OCI-LY3 (cell line): ENCODE measurements around the gene STAT6.

Source experiments
- H2AFZ ChIP-seq: fragments of 200-600, 300-600 bp; shearing (Covaris generic); 2 replicates; pipeline ENCODE4 v1.6.0; 2014; ENCODE audit warnings: antibody characterized with exemption, low read depth, low read length
- H3K27ac ChIP-seq: fragments of 200-600, 300-600 bp; sonication (generic); 2 replicates; pipeline ENCODE4 v1.5.1; 2014; ENCODE audit warnings: mild to moderate bottlenecking, low read length, moderate library complexity, mixed read lengths
- H3K27me3 ChIP-seq: fragments of 200-600, 300-600 bp; sonication (generic); 2 replicates; pipeline ENCODE4 v1.6.1; 2014; ENCODE audit warnings: low read depth, low read length, mixed read lengths
- H3K36me3 ChIP-seq: fragments of 200-600, 300-600 bp; sonication (generic); replicated peaks from 2 replicates; pipeline ENCODE3; 2014; ENCODE audit warnings: low read depth, low read length, mixed read lengths
- H3K4me1 ChIP-seq: fragments of 300-600, 200-600 bp; sonication (generic); 2 replicates; pipeline ENCODE4 v1.6.1; 2014; ENCODE audit warnings: low read length, mixed read lengths
- H3K4me2 ChIP-seq: fragments of 200-600, 300-600 bp; sonication (generic); 2 replicates; pipeline ENCODE4 v1.6.1; 2014; ENCODE audit warnings: low read length, mixed read lengths
- H3K4me3 ChIP-seq: fragments of 300-600, 200-600 bp; sonication (generic); 2 replicates; pipeline ENCODE4 v1.5.1; 2014; ENCODE audit warnings: antibody characterized with exemption, mild to moderate bottlenecking, low read length, moderate library complexity
- H3K79me2 ChIP-seq: fragments of 300-600, 200-600 bp; shearing (Covaris generic); 2 replicates; pipeline ENCODE4 v1.6.1; 2014; ENCODE audit warnings: mild to moderate bottlenecking, low read length, mixed read lengths
- H3K9ac ChIP-seq: fragments of 300-600, 200-600 bp; shearing (Covaris generic); 2 replicates; pipeline ENCODE4 v1.6.0; 2014; ENCODE audit warnings: mild to moderate bottlenecking, low read length, moderate library complexity
- H3K9me3 ChIP-seq: fragments of 200-600, 300-600 bp; shearing (Covaris generic); 2 replicates; pipeline ENCODE4 v1.6.1; 2014; ENCODE audit warnings: low read length, mixed read lengths; ENCODE audit not compliant: insufficient read depth
- H4K20me1 ChIP-seq: fragments of 200-600, 300-600 bp; sonication (generic); 2 replicates; pipeline ENCODE4 v1.6.1; 2016; ENCODE audit warnings: low read length, mixed read lengths; ENCODE audit not compliant: insufficient read depth
- EZH2phosphoT487 ChIP-seq: fragments of 200-600 bp; shearing (Covaris generic); IDR thresholded peaks from 2 replicates; pipeline ENCODE4 v1.6.1; 2018; ENCODE audit warnings: antibody characterized with exemption, mixed run types, low read depth
- TF ChIP-seq, protein P1 (sequence below): fragments of 200-600, 300-600 bp; sonication (generic); IDR thresholded peaks from 2 replicates; pipeline ENCODE4 v1.5.1; 2014; ENCODE audit warnings: antibody characterized with exemption, low read length, low read depth

The STAT6 gene

DNA sequence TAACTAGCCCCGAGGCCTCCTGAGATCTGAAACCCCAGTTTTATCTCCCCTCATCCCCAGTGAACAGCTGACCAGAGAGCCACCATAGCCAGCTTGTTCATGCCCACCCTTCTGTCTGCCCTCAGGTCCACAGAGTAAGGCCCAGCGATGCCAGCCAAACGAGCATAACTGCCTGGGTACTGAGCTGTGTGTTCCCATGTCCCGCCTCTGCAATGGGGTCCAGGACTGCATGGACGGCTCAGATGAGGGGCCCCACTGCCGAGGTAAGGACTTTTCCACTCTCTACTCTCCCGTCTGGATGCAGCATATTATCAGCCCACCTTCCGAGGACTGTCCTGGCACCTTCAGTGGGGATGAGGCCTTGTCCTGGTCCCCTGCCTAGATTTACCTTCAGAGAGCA, 30.1 kb upstream of the STAT6 start:
- Histone ChIP-seq H3K9ac (no peak overlapping the region), H3K9me3 (no peaks in the 10 kb centered on the region), H4K20me1 (no peaks in the 10 kb centered on the region), H3K4me1 (no peaks in the 10 kb centered on the region), H2AFZ (no peak overlapping the region), H3K4me2 (no peak overlapping the region), H3K36me3 (no peaks in the 10 kb centered on the region), H3K79me2 (no peaks in the 10 kb centered on the region), H3K27ac (no peak overlapping the region), H3K4me3 (no peak overlapping the region), H3K27me3 (0 out of 2 replicates have a peak, but pooled peaks cover 3% of the 10 kb centered on the region)
- TF ChIP-seq, protein P1, sequence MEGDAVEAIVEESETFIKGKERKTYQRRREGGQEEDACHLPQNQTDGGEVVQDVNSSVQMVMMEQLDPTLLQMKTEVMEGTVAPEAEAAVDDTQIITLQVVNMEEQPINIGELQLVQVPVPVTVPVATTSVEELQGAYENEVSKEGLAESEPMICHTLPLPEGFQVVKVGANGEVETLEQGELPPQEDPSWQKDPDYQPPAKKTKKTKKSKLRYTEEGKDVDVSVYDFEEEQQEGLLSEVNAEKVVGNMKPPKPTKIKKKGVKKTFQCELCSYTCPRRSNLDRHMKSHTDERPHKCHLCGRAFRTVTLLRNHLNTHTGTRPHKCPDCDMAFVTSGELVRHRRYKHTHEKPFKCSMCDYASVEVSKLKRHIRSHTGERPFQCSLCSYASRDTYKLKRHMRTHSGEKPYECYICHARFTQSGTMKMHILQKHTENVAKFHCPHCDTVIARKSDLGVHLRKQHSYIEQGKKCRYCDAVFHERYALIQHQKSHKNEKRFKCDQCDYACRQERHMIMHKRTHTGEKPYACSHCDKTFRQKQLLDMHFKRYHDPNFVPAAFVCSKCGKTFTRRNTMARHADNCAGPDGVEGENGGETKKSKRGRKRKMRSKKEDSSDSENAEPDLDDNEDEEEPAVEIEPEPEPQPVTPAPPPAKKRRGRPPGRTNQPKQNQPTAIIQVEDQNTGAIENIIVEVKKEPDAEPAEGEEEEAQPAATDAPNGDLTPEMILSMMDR, result no peak
- no peak for TF ChIP-seq EZH2phosphoT487

DNA sequence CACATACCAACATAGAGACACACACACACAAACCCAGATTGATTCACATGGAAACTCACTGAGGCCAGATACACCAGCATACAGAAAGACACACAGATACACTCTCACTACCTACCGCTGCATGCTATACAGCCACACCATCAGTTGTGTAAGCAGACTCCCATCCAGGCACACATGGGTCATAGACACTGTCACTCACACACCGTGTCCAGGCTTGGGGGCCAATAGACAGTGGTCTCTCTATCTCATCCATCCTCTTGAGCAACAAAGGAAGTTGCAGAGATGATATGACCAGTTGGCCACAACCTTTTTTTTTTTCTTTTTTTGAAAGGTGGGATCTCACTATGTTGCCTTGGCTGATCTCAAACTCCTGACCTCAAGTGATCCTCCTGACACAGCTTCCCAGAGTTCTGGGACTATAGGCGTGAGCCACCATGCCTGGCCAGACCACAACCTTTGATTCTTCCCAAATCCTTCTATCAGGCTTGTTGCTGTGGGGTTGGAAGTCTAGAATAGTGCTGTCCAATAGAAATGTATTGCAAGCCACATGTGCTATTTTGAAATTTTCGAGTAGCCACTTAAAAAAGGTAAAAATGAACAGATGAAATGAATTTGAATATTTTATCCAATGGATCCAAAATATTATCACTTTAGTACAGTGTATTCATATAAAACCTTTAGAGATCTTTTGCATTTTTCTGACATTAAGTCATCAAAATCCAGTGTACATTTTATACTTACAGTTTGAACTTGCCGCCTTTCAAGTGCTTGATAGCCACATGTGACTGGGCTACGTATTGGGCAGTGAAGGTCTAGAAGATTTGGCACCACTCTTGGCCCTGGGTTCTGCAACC, 28.9 kb upstream of the STAT6 start:
- no peaks in the 10 kb centered on the region for H4K20me1 ChIP-seq
- TF ChIP-seq, protein P1, result no peak
- H3K36me3 ChIP-seq, result no peaks in the 10 kb centered on the region
- H3K4me3 ChIP-seq, result no peak overlapping the region
- H2AFZ ChIP-seq, result no peak overlapping the region
- H3K4me1 ChIP-seq, result no peaks in the 10 kb centered on the region
- no peaks in the 10 kb centered on the region for H3K9me3 ChIP-seq
- 0 out of 2 replicates have a peak, but pooled peaks cover 3% of the 10 kb centered on the region for H3K27me3 ChIP-seq
- H3K9ac ChIP-seq, result no peak overlapping the region
- H3K4me2 ChIP-seq, result no peak overlapping the region
- H3K79me2 ChIP-seq, result no peaks in the 10 kb centered on the region
- H3K27ac ChIP-seq, result no peak overlapping the region

DNA sequence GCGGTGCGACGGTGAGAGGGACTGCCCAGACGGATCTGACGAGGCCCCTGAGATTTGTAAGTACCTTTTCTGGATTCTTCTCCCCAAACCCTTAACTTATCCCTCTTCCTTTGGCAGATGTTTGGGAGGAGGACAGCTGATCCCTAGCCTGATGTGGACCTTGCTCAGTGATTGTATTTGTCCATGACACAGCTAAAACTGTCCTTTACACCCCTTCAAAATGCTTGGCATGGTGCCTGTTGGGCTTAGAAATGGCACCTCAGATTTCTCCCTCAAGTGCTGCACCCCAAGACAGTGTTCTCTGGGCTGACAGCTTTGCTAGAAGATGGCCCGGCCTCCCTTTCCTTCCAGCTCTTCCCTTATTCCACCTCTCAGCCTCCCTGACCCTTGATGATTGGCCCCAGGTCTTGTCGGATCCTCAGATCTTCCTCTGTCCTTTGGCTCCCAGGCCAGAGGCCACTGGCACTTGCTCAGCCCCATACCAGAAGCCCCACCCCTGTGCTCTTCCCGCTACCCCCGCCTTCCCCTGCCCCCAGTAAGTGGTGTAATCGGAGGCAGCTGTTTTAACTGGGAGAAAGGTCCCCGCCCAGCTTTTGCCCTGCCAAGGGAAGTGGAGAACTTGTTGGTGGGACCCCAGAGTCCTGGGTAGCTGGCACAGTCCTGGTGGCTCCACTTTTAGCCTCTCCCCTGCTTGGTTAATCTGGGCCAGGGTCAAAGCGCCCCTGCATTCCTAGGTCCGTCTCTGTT, 27.5 kb upstream of the STAT6 start:
- Histone ChIP-seq H3K27me3 (0 out of 2 replicates have a peak, but pooled peaks cover 3% of the 10 kb centered on the region), H3K4me2 (no peak overlapping the region), H3K4me3 (no peak overlapping the region), H3K9ac (no peak overlapping the region), H4K20me1 (no peaks in the 10 kb centered on the region), H2AFZ (no peak overlapping the region), H3K4me1 (no peaks in the 10 kb centered on the region), H3K9me3 (no peaks in the 10 kb centered on the region), H3K79me2 (no peaks in the 10 kb centered on the region), H3K27ac (no peak overlapping the region), H3K36me3 (no peaks in the 10 kb centered on the region)
- TF ChIP-seq, protein P1, result no peak
- no peak for TF ChIP-seq EZH2phosphoT487
